HG02885 (cell line): ENCODE results near the gene EXOC4.

Source experiments
- ATAC-seq: cut with Tn5 transposase; IDR thresholded peaks from one replicate; pipeline ENCODE4 v1.9.1; 2021; ENCODE audit warnings: mild to moderate bottlenecking; ENCODE audit not compliant: unreplicated experiment, poor library complexity

The EXOC4 gene

GRCh38 chr7:133358708-133359107, 105.8 kb downstream of the EXOC4 start:
- no peak for ATAC-seq

- ATAC-seq, result no peak
These were observed 106.6 kb downstream of the EXOC4 start for GRCh38 chr7:133359449-133359848.

- ATAC-seq, result no peak
These were observed 107.3 kb downstream of the EXOC4 start for GRCh38 chr7:133360201-133360600.

- ATAC-seq, result no peak
These were observed 108.9 kb downstream of the EXOC4 start for GRCh38 chr7:133361806-133362205.

- no peak for ATAC-seq
These were observed 112.2 kb downstream of the EXOC4 start for GRCh38 chr7:133364959-133365690.

GRCh38 chr7:133365917-133366316, 113.0 kb downstream of the EXOC4 start:
- no peak for ATAC-seq

GRCh38 chr7:133367561-133367960, 114.7 kb downstream of the EXOC4 start:
- no peak for ATAC-seq

GRCh38 chr7:133369130-133369529, 116.3 kb downstream of the EXOC4 start:
- ATAC-seq, result no peak

- no peak for ATAC-seq
These were observed 118.7 kb downstream of the EXOC4 start for GRCh38 chr7:133371616-133372015.

GRCh38 chr7:133372337-133372736, 119.5 kb downstream of the EXOC4 start:
- no peak for ATAC-seq

GRCh38 chr7:133376514-133376913, 123.6 kb downstream of the EXOC4 start:
- no peak for ATAC-seq

GRCh38 chr7:133381965-133382364, 129.1 kb downstream of the EXOC4 start:
- no peak for ATAC-seq

- ATAC-seq, result no peak
These were observed 130.1 kb downstream of the EXOC4 start for GRCh38 chr7:133382775-133383559.

- no peak for ATAC-seq
These were observed 133.3 kb downstream of the EXOC4 start for GRCh38 chr7:133386205-133386604.

GRCh38 chr7:133389727-133390126, 136.8 kb downstream of the EXOC4 start:
- ATAC-seq, result no peak

- no peak for ATAC-seq
These were observed 138.3 kb downstream of the EXOC4 start for GRCh38 chr7:133391206-133391605.

- no peak for ATAC-seq
These were observed 141.5 kb downstream of the EXOC4 start for GRCh38 chr7:133394369-133394768.

GRCh38 chr7:133395551-133395950, 142.7 kb downstream of the EXOC4 start:
- ATAC-seq, result no peak

GRCh38 chr7:133398506-133398905, 145.6 kb downstream of the EXOC4 start:
- no peak for ATAC-seq

- ATAC-seq, result no peak
These were observed 148.3 kb downstream of the EXOC4 start for GRCh38 chr7:133401225-133401624.

GRCh38 chr7:133408212-133408611, 155.3 kb downstream of the EXOC4 start:
- ATAC-seq, result no peak

- no peak for ATAC-seq
These were observed 156.5 kb downstream of the EXOC4 start for GRCh38 chr7:133409421-133409820.
